ENCODE measurements around the gene GLT8D2.

Gene GLT8D2

GRCh38 chr12:104000807-104001434, 49.1 kb downstream of the GLT8D2 start:
- no peak for DNase-seq (ENCODE audit: low read depth in 3 of 3)

- DNase-seq (ENCODE audit: low read depth in 3 of 3), result no peak
Observed at GRCh38 chr12:103998976-103999375, 51.0 kb downstream of the GLT8D2 start.

- DNase-seq (ENCODE audit: low read depth in 3 of 3), result no peak
Observed at GRCh38 chr12:103997286-103997900, 52.6 kb downstream of the GLT8D2 start.

GRCh38 chr12:103996595-103996994, 53.4 kb downstream of the GLT8D2 start:
- DNase-seq (ENCODE audit: low read depth in 3 of 3), result no peak

GRCh38 chr12:103994235-103994634, 55.8 kb downstream of the GLT8D2 start:
- no peak for DNase-seq (ENCODE audit: low read depth in 3 of 3)

GRCh38 chr12:103986829-103987228, 63.2 kb downstream of the GLT8D2 start:
- no peak for DNase-seq (ENCODE audit: low read depth in 3 of 3)

- DNase-seq (ENCODE audit: low read depth in 3 of 3), result no peak
Observed at GRCh38 chr12:103978384-103978982, 71.5 kb downstream of the GLT8D2 start.

- DNase-seq (ENCODE audit: low read depth in 3 of 3), result no peak
Observed at GRCh38 chr12:103975368-103975767, 74.6 kb downstream of the GLT8D2 start.

GRCh38 chr12:103973909-103974308, 76.1 kb downstream of the GLT8D2 start:
- DNase-seq (ENCODE audit: low read depth in 3 of 3), result no peak

- no peak for DNase-seq (ENCODE audit: low read depth in 3 of 3)
Observed at GRCh38 chr12:103969391-103969790, 80.6 kb downstream of the GLT8D2 start.

- DNase-seq (ENCODE audit: low read depth in 3 of 3), result no peak
Observed at GRCh38 chr12:103966736-103967135, 83.3 kb downstream of the GLT8D2 start.

GRCh38 chr12:103965590-103966504, 84.1 kb downstream of the GLT8D2 start, which contains the start of gene TDG:
TDG (plus strand) TSS chr12:103965872; CDS start chr12:103966038, 166 bp downstream.
- DNase-seq (ENCODE audit: low read depth in 3 of 3), result peak; percentile 87 to 96 (median 95)

- no peak for DNase-seq (ENCODE audit: low read depth in 3 of 3)
Observed at GRCh38 chr12:103965255-103965589, 84.8 kb downstream of the GLT8D2 start.

GRCh38 chr12:103964805-103965204, 85.2 kb downstream of the GLT8D2 start:
- DNase-seq (ENCODE audit: low read depth in 3 of 3), result no peak

GRCh38 chr12:103962493-103962892, 87.5 kb downstream of the GLT8D2 start:
- no peak for DNase-seq (ENCODE audit: low read depth in 3 of 3)

- DNase-seq (ENCODE audit: low read depth in 3 of 3), result no peak
Observed at GRCh38 chr12:103960616-103961227, 89.3 kb downstream of the GLT8D2 start.

- no peak for DNase-seq (ENCODE audit: low read depth in 3 of 3)
Observed at GRCh38 chr12:103958621-103959020, 91.4 kb downstream of the GLT8D2 start.

- DNase-seq (ENCODE audit: low read depth in 3 of 3), result no peak
Observed at GRCh38 chr12:103957865-103958388, 92.1 kb downstream of the GLT8D2 start.

- peak in 1 of 3 experiments; percentile 12 for DNase-seq (ENCODE audit: low read depth in 3 of 3)
Observed at GRCh38 chr12:103956509-103957027, 93.4 kb downstream of the GLT8D2 start.

GRCh38 chr12:103955811-103956508, 94.0 kb downstream of the GLT8D2 start:
- no peak for DNase-seq (ENCODE audit: low read depth in 3 of 3)

GRCh38 chr12:103952497-103952896, 97.5 kb downstream of the GLT8D2 start:
- DNase-seq (ENCODE audit: low read depth in 3 of 3), result no peak
